ENCODE measurements around the gene DPP6.

The DPP6 gene

DNA sequence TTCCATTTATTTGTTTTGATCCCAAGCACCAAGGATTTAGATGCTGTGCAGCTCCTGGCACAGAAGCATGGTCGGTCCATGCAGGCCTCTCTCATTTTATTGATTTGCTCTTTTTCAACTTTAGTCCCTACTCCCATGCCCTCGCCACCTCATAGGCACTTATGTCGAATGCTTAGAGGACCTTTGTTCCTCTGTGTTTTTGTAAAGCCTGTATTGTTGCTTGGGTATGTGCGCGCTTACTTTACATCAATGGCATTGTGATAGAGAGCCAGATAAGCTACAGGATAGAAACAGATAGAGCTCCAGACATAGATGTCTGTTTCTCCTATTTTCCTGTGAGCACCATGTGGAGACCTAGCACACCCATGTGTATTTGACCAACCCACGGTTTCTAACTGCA is 725.7 kb downstream of the DPP6 start:
- H3K9ac ChIP-seq (ENCODE audit: low read depth, low read length, poor library complexity, severe bottlenecking): no peak overlapping the region
- no peaks in the 10 kb centered on the region for H3K36me3 ChIP-seq (ENCODE audit: insufficient read depth, low read length)
- no peaks in the 10 kb centered on the region for H3K79me2 ChIP-seq (ENCODE audit: insufficient read depth, low read length)
- H3K4me3 ChIP-seq (ENCODE audit: low read length, poor library complexity, severe bottlenecking): no peak overlapping the region
- H3F3A ChIP-seq (ENCODE audit: low read depth): no peaks in the 10 kb centered on the region
- no peaks in the 10 kb centered on the region for H3K27me3 ChIP-seq (ENCODE audit: insufficient read depth, low read length, poor library complexity, severe bottlenecking)
- H4K20me1 ChIP-seq (ENCODE audit: insufficient read depth, low read length, poor library complexity, severe bottlenecking): no peaks in the 10 kb centered on the region
- no peak for TF ChIP-seq EZH2phosphoT487 (IDR thresholded peaks at IDR 0.05; ENCODE audit: borderline replicate concordance)
- H3K9me3 ChIP-seq (ENCODE audit: insufficient read depth, low read depth, low read length): peaks cover 8% of the 10 kb centered on the region; the same call in 1 of the 2 replicates
- H3K4me1 ChIP-seq (ENCODE audit: insufficient read depth, low read length, poor library complexity, severe bottlenecking): no peaks in the 10 kb centered on the region
- no peak overlapping the region for H2AFZ ChIP-seq (ENCODE audit: low read length)
- no peak overlapping the region for H3K4me2 ChIP-seq (ENCODE audit: low read depth, low read length, poor library complexity, severe bottlenecking)
- H3K9me2 ChIP-seq (replicated peaks; ENCODE audit: low read depth, low read length): no peaks in the 10 kb centered on the region

DNA sequence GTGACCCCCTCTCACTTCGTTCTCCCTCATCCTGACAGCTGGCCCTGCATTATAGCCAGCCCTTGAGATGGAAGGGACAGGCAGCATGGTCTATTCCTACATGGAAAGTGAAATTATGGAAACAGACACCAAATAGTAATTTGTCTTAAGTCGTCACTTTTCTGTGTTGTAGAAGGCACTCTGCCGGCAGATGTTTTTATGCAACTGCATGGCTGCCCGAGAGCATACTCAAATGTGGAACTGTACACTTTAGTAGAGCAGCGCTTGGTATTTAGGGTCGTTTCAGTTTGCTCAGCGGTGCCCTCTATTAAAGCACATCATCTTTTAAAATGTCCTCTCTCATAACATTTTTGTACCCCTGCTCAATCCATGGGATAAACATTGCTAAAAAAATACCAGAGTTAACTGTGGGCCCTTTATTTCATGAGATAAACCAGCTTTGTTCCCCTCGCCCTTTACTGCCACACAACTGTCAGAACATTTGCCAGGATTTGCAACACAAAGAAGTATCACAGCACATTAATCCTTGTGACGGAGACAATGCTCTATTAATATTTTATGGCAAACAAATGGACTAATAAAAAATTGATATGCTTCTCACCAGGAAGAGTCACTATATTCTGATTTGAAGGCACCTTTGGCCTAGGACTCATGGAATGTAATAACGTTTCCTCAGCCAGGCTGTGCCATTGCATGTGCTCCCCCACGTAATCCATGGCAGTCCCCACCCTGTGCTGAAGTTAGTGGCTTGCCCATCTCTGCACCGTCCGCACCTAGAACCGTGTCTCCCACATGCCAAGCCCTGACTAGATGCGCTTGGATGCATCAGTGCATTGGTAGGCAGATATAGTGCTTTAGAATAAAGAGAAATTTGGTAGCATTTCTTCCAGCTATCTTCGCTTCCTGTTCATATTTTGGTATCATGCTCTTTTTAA is 729.4 kb downstream of the DPP6 start:
- TF ChIP-seq, protein P1, sequence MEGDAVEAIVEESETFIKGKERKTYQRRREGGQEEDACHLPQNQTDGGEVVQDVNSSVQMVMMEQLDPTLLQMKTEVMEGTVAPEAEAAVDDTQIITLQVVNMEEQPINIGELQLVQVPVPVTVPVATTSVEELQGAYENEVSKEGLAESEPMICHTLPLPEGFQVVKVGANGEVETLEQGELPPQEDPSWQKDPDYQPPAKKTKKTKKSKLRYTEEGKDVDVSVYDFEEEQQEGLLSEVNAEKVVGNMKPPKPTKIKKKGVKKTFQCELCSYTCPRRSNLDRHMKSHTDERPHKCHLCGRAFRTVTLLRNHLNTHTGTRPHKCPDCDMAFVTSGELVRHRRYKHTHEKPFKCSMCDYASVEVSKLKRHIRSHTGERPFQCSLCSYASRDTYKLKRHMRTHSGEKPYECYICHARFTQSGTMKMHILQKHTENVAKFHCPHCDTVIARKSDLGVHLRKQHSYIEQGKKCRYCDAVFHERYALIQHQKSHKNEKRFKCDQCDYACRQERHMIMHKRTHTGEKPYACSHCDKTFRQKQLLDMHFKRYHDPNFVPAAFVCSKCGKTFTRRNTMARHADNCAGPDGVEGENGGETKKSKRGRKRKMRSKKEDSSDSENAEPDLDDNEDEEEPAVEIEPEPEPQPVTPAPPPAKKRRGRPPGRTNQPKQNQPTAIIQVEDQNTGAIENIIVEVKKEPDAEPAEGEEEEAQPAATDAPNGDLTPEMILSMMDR (conservative IDR thresholded peaks at IDR 0.05; ENCODE audit: low read length): no peak
- TF ChIP-seq EZH2phosphoT487 (IDR thresholded peaks at IDR 0.05; ENCODE audit: borderline replicate concordance): no peak
- H3K36me3 ChIP-seq (ENCODE audit: insufficient read depth, low read length): no peaks in the 10 kb centered on the region
- no peaks in the 10 kb centered on the region for H3K79me2 ChIP-seq (ENCODE audit: insufficient read depth, low read length)
- no peaks in the 10 kb centered on the region for H3K27me3 ChIP-seq (ENCODE audit: insufficient read depth, low read length, poor library complexity, severe bottlenecking)
- no peak overlapping the region for H3K4me3 ChIP-seq (ENCODE audit: low read length, poor library complexity, severe bottlenecking)
- H3F3A ChIP-seq (ENCODE audit: low read depth): no peaks in the 10 kb centered on the region
- H4K20me1 ChIP-seq (ENCODE audit: insufficient read depth, low read length, poor library complexity, severe bottlenecking): no peaks in the 10 kb centered on the region
- H3K4me2 ChIP-seq (ENCODE audit: low read depth, low read length, poor library complexity, severe bottlenecking): no peak overlapping the region
- no peak overlapping the region for H2AFZ ChIP-seq (ENCODE audit: low read length)
- H3K4me1 ChIP-seq (ENCODE audit: insufficient read depth, low read length, poor library complexity, severe bottlenecking): no peaks in the 10 kb centered on the region
- H3K9ac ChIP-seq (ENCODE audit: low read depth, low read length, poor library complexity, severe bottlenecking): no peak overlapping the region
- H3K9me3 ChIP-seq (ENCODE audit: insufficient read depth, low read depth, low read length): peaks cover 15% of the 10 kb centered on the region; the same call in 1 of the 2 replicates
- no peaks in the 10 kb centered on the region for H3K9me2 ChIP-seq (replicated peaks; ENCODE audit: low read depth, low read length)

DNA sequence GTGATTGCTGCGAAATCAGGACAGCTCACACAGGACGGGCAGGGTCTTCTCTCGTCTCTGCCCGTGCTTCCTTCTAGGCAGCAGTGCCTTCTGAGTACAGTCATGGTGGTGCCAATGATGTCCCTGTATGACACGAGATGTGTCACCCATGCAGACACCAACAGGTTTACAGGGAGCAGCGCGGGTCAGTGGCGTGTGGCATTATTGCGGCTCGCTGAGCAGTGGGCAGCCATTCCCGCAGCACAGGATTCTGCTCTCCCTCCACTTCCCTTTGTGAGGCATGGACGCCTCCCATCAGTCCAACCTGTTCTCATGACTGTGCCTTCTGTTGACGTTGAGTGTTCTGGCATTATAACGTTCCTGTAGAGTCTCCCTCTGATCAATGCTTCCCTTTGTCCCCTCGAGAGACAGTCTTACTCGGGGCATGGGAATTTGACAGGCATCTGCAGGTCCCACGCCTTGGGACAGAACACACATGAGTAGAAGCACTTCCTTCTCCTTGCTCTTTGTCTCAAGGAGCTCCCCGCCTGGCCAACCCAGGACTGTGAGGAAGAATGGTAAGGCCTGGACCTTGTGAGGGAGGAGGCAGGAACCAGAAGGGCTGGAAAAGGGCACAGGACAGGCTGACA is 731.2 kb downstream of the DPP6 start:
- Histone ChIP-seq H4K20me1 (ENCODE audit: insufficient read depth, low read length, poor library complexity, severe bottlenecking) (no peaks in the 10 kb centered on the region), H3K27me3 (ENCODE audit: insufficient read depth, low read length, poor library complexity, severe bottlenecking) (no peaks in the 10 kb centered on the region), H3K9me3 (ENCODE audit: insufficient read depth, low read depth, low read length) (peaks cover 15% of the 10 kb centered on the region; the same call in 1 of the 2 replicates), H3K9ac (ENCODE audit: low read depth, low read length, poor library complexity, severe bottlenecking) (no peak overlapping the region), H3F3A (ENCODE audit: low read depth) (no peaks in the 10 kb centered on the region), H3K36me3 (ENCODE audit: insufficient read depth, low read length) (no peaks in the 10 kb centered on the region), H3K9me2 (replicated peaks; ENCODE audit: low read depth, low read length) (no peaks in the 10 kb centered on the region), H3K4me2 (ENCODE audit: low read depth, low read length, poor library complexity, severe bottlenecking) (no peak overlapping the region), H3K4me1 (ENCODE audit: insufficient read depth, low read length, poor library complexity, severe bottlenecking) (no peaks in the 10 kb centered on the region), H2AFZ (ENCODE audit: low read length) (no peak overlapping the region), H3K79me2 (ENCODE audit: insufficient read depth, low read length) (no peaks in the 10 kb centered on the region), H3K4me3 (ENCODE audit: low read length, poor library complexity, severe bottlenecking) (no peak overlapping the region)
- no peak for TF ChIP-seq EZH2phosphoT487 (IDR thresholded peaks at IDR 0.05; ENCODE audit: borderline replicate concordance)
- TF ChIP-seq, protein P1 (conservative IDR thresholded peaks at IDR 0.05; ENCODE audit: low read length): no peak

All from Loucy (cell line).